MCF 10A (cell line): Measurements from ENCODE around the gene PYGM. TPM values are rescaled to one million over a fixed set of nuclear protein-coding genes. Genes with fewer than 3 reads are reported as not detected.

Experiments
- BruUV-seq: library from RNA; stranded (reverse); fragments of 400-500 nt; replicated peaks from 2 replicates; lab custom pipeline; 2021; lab: Mats Ljungman, UMichigan
- CTCF ChIA-PET: fragments of 300-600 bp; sonication (Branson Sonifier 250); formaldehyde crosslinking; extraction: SDS; loops from one replicate; lab custom pipeline; 2021; ENCODE audit warnings: antibody characterized with exemption, inconsistent platforms; lab: Yijun Ruan, JAX
- POLR2A ChIA-PET: fragments of 300-600, 350-650 bp; sonication (Branson Sonifier 250); formaldehyde crosslinking; extraction: SDS; loops from one replicate; lab custom pipeline; 2020; ENCODE audit warnings: antibody characterized with exemption, inconsistent platforms; lab: Yijun Ruan, JAX
- DNase-seq: peaks from one replicate; pipeline ENCODE4 v3.0.0-alpha.2; 2018; ENCODE audit not compliant: unreplicated experiment
- H3K27ac Mint-ChIP-seq: one replicate; pipeline ENCODE4 v1.8.0; 2022; ENCODE audit warnings: mild to moderate bottlenecking, low read depth, mixed read lengths; ENCODE audit not compliant: unreplicated experiment
- H3K27me3 Mint-ChIP-seq: one replicate; pipeline ENCODE4 v1.8.0; 2022; ENCODE audit warnings: mixed read lengths; ENCODE audit not compliant: insufficient read depth, unreplicated experiment
- H3K36me3 Mint-ChIP-seq: one replicate; pipeline ENCODE4 v1.8.0; 2022; ENCODE audit warnings: mild to moderate bottlenecking, moderate library complexity, mixed read lengths; ENCODE audit not compliant: insufficient read depth, unreplicated experiment
- H3K4me1 Mint-ChIP-seq: one replicate; pipeline ENCODE4 v1.8.0; 2022; ENCODE audit warnings: mixed read lengths; ENCODE audit not compliant: insufficient read depth, unreplicated experiment
- H3K4me3 Mint-ChIP-seq: one replicate; pipeline ENCODE4 v1.8.0; 2022; ENCODE audit warnings: mild to moderate bottlenecking, moderate library complexity, mixed read lengths; ENCODE audit not compliant: unreplicated experiment
- H3K9me3 Mint-ChIP-seq: one replicate; pipeline ENCODE4 v1.8.0; 2022; ENCODE audit warnings: mixed read lengths; ENCODE audit not compliant: unreplicated experiment
- CTCF ChIP-seq: fragments of 200-600 bp; IDR thresholded peaks from one replicate; pipeline ENCODE4 v1.8.0; 2022; ENCODE audit warnings: antibody characterized with exemption, mild to moderate bottlenecking; ENCODE audit not compliant: unreplicated experiment
- intact Hi-C: fragments of 100-400 bp; cut with micrococcal nuclease; formaldehyde crosslinking; loops from 2 replicates; pipeline ENCODE4 v1.14.1; 2022
- total RNA-seq: library from RNA; stranded (reverse); gene quantifications from 2 replicates; pipeline ENCODE4 v1.2.3, GENCODE V29; 2022

Gene PYGM
- total RNA-seq, 1 experiment from 2014 or later = 0.09 TPM

- Mint-ChIP-seq H3K36me3 (peaks cover 2% of the 10 kb centered on the region), H3K27ac (no peak overlapping the region), H3K9me3 (no peaks in the 10 kb centered on the region), H3K4me3 (no peak overlapping the region), H3K27me3 (no peaks in the 10 kb centered on the region), H3K4me1 (no peaks in the 10 kb centered on the region)
- DNase-seq = no peak
- no peak for TF ChIP-seq CTCF
- BruUV-seq = no TSS peak
- POLR2A ChIA-PET = no interaction called here
- CTCF ChIA-PET = interaction anchor here (0.6 kb wide), 1 partner anchor 23 kb away, joined by 4 read pairs; the partner anchor contains the start of gene SF1
- intact Hi-C loops = no loop called here
Observed at GRCh38 chr11:64755681-64756361, 4.0 kb downstream of the PYGM start.

GRCh38 chr11:64754919-64755662, 4.7 kb downstream of the PYGM start:
- POLR2A ChIA-PET = no interaction called here
- Mint-ChIP-seq H3K4me1 (no peaks in the 10 kb centered on the region), H3K27ac (no peak overlapping the region), H3K9me3 (no peaks in the 10 kb centered on the region), H3K27me3 (no peaks in the 10 kb centered on the region), H3K4me3 (no peak overlapping the region), H3K36me3 (no peaks in the 10 kb centered on the region)
- CTCF ChIA-PET = interaction anchor here (0.6 kb wide), 1 partner anchor 10 kb away, joined by 3 read pairs; no protein-coding TSS in a partner anchor
- intact Hi-C loops = no loop called here
- no TSS peak for BruUV-seq
- TF ChIP-seq CTCF = no peak
- no peak for DNase-seq

- no peak for DNase-seq
- POLR2A ChIA-PET = no interaction called here
- TF ChIP-seq CTCF = no peak
- Mint-ChIP-seq H3K4me1 (no peaks in the 10 kb centered on the region), H3K27ac (no peak overlapping the region), H3K4me3 (no peak overlapping the region), H3K36me3 (no peaks in the 10 kb centered on the region), H3K27me3 (no peaks in the 10 kb centered on the region), H3K9me3 (no peaks in the 10 kb centered on the region)
- intact Hi-C loops = no loop called here
- CTCF ChIA-PET = interaction anchor here (0.6 kb wide), 1 partner anchor 11 kb away, joined by 3 read pairs; no protein-coding TSS in a partner anchor
- BruUV-seq = no TSS peak
Observed at GRCh38 chr11:64754124-64754918, 5.5 kb downstream of the PYGM start.
